ENCODE results near the gene NIBAN1.

The NIBAN1 gene

DNA sequence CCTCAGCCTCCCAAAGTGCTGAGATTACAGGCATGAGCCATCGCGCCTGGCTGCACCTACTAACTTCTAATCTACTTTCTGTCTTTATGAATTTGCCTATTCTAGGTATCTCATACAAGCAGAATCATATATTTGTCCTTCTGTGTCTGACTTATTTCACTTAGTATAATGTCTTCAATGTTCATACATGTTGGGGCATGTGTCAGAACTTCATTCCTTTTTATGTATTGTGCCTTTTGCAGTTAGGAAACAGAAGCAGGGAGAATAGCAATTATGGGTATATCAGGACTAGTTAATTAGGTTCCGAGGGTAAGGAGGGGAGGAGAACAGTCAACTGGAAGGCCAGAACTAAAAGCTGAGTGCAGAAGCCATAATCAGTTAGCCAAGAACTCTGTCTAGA is 18.0 kb upstream of the NIBAN1 start:
- 94% methylated on average over 3 of the region's 3 CpGs for WGBS
- no peak overlapping the region for H3K4me3 ChIP-seq (ENCODE audit: low read length)

DNA sequence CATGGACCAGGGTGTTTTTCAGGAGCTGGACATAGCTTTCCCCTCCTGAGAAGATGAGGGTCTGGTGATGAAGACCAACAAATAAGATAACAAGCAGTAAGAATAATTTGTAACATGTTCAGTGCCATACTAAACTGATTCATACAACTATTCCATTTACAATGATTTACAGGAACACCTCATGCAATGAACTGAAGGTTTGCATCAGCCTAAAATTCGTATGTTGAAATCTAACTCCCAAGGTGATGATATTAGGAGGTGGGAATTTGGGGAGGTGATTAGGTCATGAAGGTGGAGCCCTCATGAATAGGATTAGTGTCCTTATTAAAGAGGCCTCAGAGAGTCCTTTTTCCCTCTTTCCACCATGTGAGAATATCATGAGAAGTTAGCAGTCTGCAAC is 15.9 kb upstream of the NIBAN1 start:
- Histone ChIP-seq H3K9me3 (ENCODE audit: insufficient read depth, low read depth, low read length) (no peaks in the 10 kb centered on the region), H3K9ac (ENCODE audit: low read depth, low read length) (no peak overlapping the region), H3K27me3 (ENCODE audit: insufficient read depth, low read length) (no peaks in the 10 kb centered on the region), H3K27ac (ENCODE audit: low read depth, low read length) (no peak overlapping the region), H3K4me3 (ENCODE audit: low read length) (no peak overlapping the region), H3K36me3 (ENCODE audit: insufficient read depth, low read length) (no peaks in the 10 kb centered on the region), H3K4me1 (ENCODE audit: insufficient read depth, low read length) (peaks cover 3% of the 10 kb centered on the region; the same call in 1 of the 2 replicates)
- 89% methylated on average over 1 of the region's 1 CpG for WGBS

More for the DNA sequence above, 18.0 kb upstream of the NIBAN1 start:
- Histone ChIP-seq H3K36me3 (ENCODE audit: insufficient read depth, low read length) (no peaks in the 10 kb centered on the region), H3K9ac (ENCODE audit: low read depth, low read length) (no peak overlapping the region), H3K9me3 (ENCODE audit: insufficient read depth, low read depth, low read length) (no peaks in the 10 kb centered on the region), H3K27me3 (ENCODE audit: insufficient read depth, low read length) (no peaks in the 10 kb centered on the region), H3K4me1 (ENCODE audit: insufficient read depth, low read length) (peaks cover 3% of the 10 kb centered on the region; the same call in 1 of the 2 replicates), H3K27ac (ENCODE audit: low read depth, low read length) (no peak overlapping the region)

DNA sequence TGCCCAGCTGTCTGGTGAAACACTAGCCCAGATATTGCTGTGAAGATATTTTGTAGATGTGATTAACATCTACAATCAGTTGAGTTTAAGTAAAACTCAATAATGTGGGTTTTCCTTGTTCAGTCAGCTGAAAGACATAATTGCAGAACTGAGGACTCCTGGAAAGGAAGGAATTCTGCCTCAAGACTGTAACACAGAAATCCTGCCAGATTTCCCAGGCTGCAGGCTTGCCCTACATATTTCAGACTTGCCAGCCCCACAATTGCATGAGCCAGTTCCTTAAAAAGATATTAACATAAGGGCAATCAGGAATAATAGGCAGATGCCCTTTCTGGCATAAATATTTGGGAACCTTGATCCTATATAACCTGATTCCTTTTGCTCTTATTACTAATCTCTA is 14.2 kb upstream of the NIBAN1 start:
- no peaks in the 10 kb centered on the region for H3K36me3 ChIP-seq (ENCODE audit: insufficient read depth, low read length)
- no peaks in the 10 kb centered on the region for H3K4me1 ChIP-seq (ENCODE audit: insufficient read depth, low read length)
- no peaks in the 10 kb centered on the region for H3K27me3 ChIP-seq (ENCODE audit: insufficient read depth, low read length)
- H3K9ac ChIP-seq (ENCODE audit: low read depth, low read length), result no peak overlapping the region
- H3K27ac ChIP-seq (ENCODE audit: low read depth, low read length), result no peak overlapping the region
- no peaks in the 10 kb centered on the region for H3K9me3 ChIP-seq (ENCODE audit: insufficient read depth, low read depth, low read length)
- H3K4me3 ChIP-seq (ENCODE audit: low read length), result no peak overlapping the region

DNA sequence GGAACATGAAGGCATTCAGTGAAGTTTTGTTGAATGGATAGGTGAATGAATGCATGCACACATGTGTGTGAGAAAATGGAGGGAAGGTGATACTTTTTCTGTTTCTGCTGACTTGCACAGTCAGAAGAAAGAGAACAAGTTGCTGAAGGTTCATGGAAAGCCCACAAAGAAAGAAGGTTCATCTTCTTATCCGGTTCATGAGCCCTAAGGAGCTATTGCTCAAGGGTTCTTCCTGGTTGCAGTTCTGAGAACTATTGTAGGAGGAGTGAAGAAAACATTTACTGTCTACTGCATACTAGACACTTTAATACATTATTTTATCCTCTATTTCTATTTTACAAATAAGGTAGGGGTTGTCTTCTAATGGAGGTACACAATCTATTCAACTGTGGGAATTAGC is 13.4 kb upstream of the NIBAN1 start:
- no peak overlapping the region for H3K27ac ChIP-seq (ENCODE audit: low read depth, low read length)
- WGBS, result 86% methylated on average over 1 of the region's 1 CpG
- no peak overlapping the region for H3K4me3 ChIP-seq (ENCODE audit: low read length)
- no peaks in the 10 kb centered on the region for H3K9me3 ChIP-seq (ENCODE audit: insufficient read depth, low read depth, low read length)
- no peaks in the 10 kb centered on the region for H3K27me3 ChIP-seq (ENCODE audit: insufficient read depth, low read length)
- H3K36me3 ChIP-seq (ENCODE audit: insufficient read depth, low read length), result no peaks in the 10 kb centered on the region
- no peaks in the 10 kb centered on the region for H3K4me1 ChIP-seq (ENCODE audit: insufficient read depth, low read length)
- H3K9ac ChIP-seq (ENCODE audit: low read depth, low read length), result no peak overlapping the region

DNA sequence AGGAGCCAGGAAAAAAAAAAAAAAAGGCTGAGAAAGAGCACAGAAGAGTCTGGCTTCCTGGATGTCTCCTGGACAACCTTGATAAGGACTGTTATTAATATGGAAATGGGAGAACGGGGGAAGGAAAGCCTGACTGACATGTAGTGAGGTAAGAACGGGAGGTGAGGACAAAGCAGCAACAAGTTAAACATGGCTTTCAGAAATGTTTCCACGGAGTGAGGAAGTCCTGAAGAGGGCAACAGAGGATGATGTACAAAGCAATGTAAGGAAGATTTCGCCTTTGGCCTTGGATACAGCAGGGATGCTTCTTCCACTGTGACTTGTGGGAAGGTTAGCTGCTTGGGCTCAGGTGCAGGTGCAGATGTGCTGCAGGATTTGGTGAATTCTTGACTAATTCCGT is 11.9 kb upstream of the NIBAN1 start:
- Histone ChIP-seq H3K27me3 (ENCODE audit: insufficient read depth, low read length) (no peaks in the 10 kb centered on the region), H3K27ac (ENCODE audit: low read depth, low read length) (no peak overlapping the region), H3K4me1 (ENCODE audit: insufficient read depth, low read length) (no peaks in the 10 kb centered on the region), H3K9ac (ENCODE audit: low read depth, low read length) (no peak overlapping the region), H3K36me3 (ENCODE audit: insufficient read depth, low read length) (no peaks in the 10 kb centered on the region), H3K4me3 (ENCODE audit: low read length) (no peak overlapping the region), H3K9me3 (ENCODE audit: insufficient read depth, low read depth, low read length) (no peaks in the 10 kb centered on the region)
- WGBS, result 47% methylated on average over 4 of the region's 5 CpGs

DNA sequence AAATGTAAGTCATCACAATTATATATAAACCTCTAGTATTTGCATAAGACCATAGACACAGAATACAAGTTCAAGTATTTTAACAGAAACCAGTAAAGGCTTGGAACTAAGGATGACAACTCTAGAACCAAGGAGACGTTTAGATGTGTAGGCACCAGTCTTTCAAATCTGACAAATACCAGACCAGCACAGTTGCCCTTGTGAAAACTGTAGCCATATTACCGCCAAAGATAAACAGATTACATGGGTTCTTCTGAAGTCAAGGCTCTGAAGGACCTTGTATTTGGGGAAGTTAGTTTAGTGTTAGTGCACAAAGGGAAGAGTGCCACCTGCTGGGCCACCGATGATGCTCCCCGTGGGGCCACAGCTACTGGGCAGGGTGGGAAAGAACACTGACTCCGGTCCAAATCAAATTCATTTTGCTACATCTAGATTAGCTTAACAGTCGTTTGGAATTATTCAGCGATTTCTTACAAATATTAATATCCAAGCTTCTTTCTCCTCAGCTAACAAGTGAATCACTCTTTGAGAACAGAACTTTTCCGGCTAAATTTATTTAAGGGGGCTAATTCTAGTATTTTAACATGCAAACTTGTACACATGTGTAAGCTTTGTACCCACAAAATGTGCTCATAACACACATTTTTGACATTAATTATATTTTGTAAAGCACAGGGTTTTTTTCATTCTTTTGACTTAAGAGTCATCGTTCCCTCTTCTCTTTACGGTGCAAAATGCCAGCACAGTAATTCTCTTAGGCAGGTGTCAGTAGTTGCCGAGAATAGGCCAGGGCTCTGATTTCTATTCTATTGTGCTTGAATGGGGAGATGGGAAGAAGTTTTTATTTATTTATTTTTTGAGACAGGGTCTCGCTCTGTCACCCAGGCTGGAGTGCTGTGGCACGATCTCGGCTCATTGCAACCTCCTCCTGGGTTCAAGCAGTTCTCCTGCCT is 8.0 kb upstream of the NIBAN1 start:
- 61% methylated on average over 13 of the region's 14 CpGs for WGBS
- no peaks in the 10 kb centered on the region for H3K4me1 ChIP-seq (ENCODE audit: insufficient read depth, low read length)
- H3K9ac ChIP-seq (ENCODE audit: low read depth, low read length), result no peak overlapping the region
- no peaks in the 10 kb centered on the region for H3K36me3 ChIP-seq (ENCODE audit: insufficient read depth, low read length)
- no peaks in the 10 kb centered on the region for H3K9me3 ChIP-seq (ENCODE audit: insufficient read depth, low read depth, low read length)
- no peak overlapping the region for H3K4me3 ChIP-seq (ENCODE audit: low read length)
- no peaks in the 10 kb centered on the region for H3K27me3 ChIP-seq (ENCODE audit: insufficient read depth, low read length)
- no peak overlapping the region for H3K27ac ChIP-seq (ENCODE audit: low read depth, low read length)

DNA sequence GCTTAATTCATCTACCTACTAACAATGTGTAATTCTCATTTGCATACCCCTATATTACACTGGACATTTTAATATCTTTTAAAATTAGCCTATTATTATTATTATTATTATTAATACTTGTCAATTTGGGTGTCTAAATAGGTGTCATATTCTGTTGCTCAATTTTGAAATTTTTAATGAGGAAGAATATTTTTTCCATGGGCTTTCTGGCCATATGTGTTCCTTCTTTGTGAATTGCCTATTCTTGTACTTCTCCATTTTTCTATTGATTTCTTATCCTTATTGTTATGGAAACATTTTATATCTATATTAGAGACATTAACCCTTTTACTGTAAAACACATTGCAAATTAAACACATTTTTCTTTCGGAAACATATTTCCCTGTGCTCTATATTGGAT is 6.4 kb upstream of the NIBAN1 start:
- no peak overlapping the region for H3K9ac ChIP-seq (ENCODE audit: low read depth, low read length)
- H3K36me3 ChIP-seq (ENCODE audit: insufficient read depth, low read length), result no peaks in the 10 kb centered on the region
- no peaks in the 10 kb centered on the region for H3K9me3 ChIP-seq (ENCODE audit: insufficient read depth, low read depth, low read length)
- H3K27me3 ChIP-seq (ENCODE audit: insufficient read depth, low read length), result peaks cover 13% of the 10 kb centered on the region
- WGBS, result 88% methylated on average over 1 of the region's 1 CpG
- no peaks in the 10 kb centered on the region for H3K4me1 ChIP-seq (ENCODE audit: insufficient read depth, low read length)
- no peak overlapping the region for H3K4me3 ChIP-seq (ENCODE audit: low read length)
- no peak overlapping the region for H3K27ac ChIP-seq (ENCODE audit: low read depth, low read length)

DNA sequence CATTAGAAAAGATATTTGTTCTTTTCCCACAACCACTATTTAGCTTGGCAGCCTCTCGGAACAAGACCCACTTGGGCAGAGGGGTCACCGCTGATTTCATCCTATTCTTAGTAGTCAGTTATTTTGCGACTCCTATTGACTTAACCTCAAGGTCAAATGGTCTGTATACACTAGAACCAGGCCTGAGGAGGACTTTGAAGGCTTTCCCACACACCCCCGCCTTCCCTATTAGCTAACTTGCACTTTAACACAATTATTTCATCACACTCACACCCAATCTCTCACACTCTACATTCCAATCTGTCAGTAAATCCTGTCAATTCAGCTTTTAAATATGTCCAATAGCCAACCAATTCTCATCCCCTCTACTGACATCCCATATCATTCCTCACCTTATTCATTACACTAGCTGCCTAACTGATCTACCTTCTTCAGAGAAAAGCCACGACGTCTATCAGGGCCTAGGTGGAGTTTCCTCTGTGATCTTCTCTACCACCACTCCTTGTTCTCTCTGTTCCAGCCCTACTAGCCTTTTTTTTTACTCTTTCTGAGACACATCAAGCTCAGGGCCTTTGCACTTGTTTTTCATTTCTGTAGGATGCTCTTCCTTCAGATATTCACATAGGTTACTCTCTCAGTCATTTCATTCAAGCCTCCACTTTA is 1.0 kb upstream of the NIBAN1 start:
- Histone ChIP-seq H3K4me1 (ENCODE audit: insufficient read depth, low read length) (peaks cover 11% of the 10 kb centered on the region), H3K9me3 (ENCODE audit: insufficient read depth, low read depth, low read length) (no peaks in the 10 kb centered on the region), H3K9ac (ENCODE audit: low read depth, low read length) (no peak overlapping the region), H3K27ac (ENCODE audit: low read depth, low read length) (no peak overlapping the region), H3K36me3 (ENCODE audit: insufficient read depth, low read length) (no peaks in the 10 kb centered on the region), H3K4me3 (ENCODE audit: low read length) (no peak overlapping the region), H3K27me3 (ENCODE audit: insufficient read depth, low read length) (peaks cover 56% of the 10 kb centered on the region)
- 88% methylated on average over 6 of the region's 6 CpGs for WGBS

DNA sequence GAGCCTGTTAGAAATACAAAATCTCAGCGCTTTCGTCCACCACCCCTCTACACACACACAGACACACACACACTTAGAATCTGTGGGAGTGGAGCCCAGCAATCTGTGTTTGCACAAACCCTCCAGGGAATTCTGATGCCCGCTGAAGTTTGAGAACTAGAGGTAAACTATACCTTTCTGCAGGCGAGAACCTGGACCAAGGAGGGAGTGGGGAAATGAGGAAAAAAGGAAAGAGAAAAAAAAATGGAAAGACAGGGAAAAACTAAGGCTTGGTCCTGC is 468 bp upstream of the NIBAN1 start:
- no peak overlapping the region for H3K27ac ChIP-seq (ENCODE audit: low read depth, low read length)
- H3K4me3 ChIP-seq (ENCODE audit: low read length), result peak overlapping the region; percentile 86
- H3K27me3 ChIP-seq (ENCODE audit: insufficient read depth, low read length), result peaks cover 56% of the 10 kb centered on the region
- no peaks in the 10 kb centered on the region for H3K9me3 ChIP-seq (ENCODE audit: insufficient read depth, low read depth, low read length)
- 85% methylated on average over 4 of the region's 4 CpGs for WGBS
- peak overlapping the region; percentile 76; the same call in 1 of the 2 replicates for H3K9ac ChIP-seq (ENCODE audit: low read depth, low read length)
- H3K36me3 ChIP-seq (ENCODE audit: insufficient read depth, low read length), result no peaks in the 10 kb centered on the region
- H3K4me1 ChIP-seq (ENCODE audit: insufficient read depth, low read length), result peaks cover 11% of the 10 kb centered on the region

DNA sequence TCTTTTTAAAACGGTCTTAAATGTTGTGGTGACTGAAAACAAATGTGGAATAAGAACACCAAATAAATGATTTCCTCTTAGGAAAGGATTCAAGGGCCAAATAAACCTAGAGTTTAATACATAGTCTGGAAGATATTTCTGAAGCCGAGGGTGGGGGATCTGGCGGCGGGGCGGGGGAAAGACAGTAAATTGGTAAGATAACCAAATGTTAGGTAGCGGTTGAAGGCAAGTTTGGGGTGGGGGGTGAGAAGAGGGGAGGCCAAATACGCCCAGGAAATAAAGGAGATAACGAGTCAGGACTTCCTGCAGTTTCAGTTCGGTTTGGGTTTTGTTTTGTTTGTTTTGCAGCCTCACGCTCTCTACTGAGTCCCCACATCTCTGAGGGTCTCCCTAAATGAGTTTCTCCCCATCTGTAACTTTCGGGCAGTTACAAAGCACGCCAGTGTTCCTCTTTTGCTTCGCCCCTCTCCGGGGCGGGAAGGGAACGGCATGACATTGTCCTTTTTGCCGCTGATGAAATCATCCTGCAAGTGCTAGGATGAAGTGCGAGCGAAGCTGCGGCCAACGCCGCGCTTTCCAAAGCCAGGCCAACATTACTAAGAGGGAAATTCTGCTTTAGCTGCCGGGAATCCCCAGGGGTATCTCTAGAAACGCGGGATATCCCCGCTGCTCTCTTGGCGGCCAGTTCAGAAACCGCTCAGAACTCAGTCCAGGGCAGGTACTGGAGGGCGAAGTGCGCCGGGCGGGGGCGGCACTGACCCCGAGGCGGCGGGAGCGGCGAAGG is 844 bp downstream of the NIBAN1 start:
- H3K4me3 ChIP-seq (ENCODE audit: low read length), result peak overlapping the region; percentile 86
- WGBS, result 4% methylated on average over 38 of the region's 39 CpGs
- H3K27ac ChIP-seq (ENCODE audit: low read depth, low read length), result peak overlapping the region; percentile 51; the same call in 1 of the 2 replicates
- H3K27me3 ChIP-seq (ENCODE audit: insufficient read depth, low read length), result peaks cover 56% of the 10 kb centered on the region
- H3K36me3 ChIP-seq (ENCODE audit: insufficient read depth, low read length), result no peaks in the 10 kb centered on the region
- H3K4me1 ChIP-seq (ENCODE audit: insufficient read depth, low read length), result peaks cover 11% of the 10 kb centered on the region
- H3K9me3 ChIP-seq (ENCODE audit: insufficient read depth, low read depth, low read length), result no peaks in the 10 kb centered on the region
- H3K9ac ChIP-seq (ENCODE audit: low read depth, low read length), result peak overlapping the region; percentile 76
